ENCODE results near the gene TRPV4. TPM values are rescaled to one million over a fixed set of nuclear protein-coding genes. Genes with fewer than 3 reads are reported as not detected.
A peak's percentile ranks its signal among the peaks of the same experiment; 100 is the strongest.

The TRPV4 gene
- total RNA-seq, 2 experiments from 2014 or later, result not detected

DNA sequence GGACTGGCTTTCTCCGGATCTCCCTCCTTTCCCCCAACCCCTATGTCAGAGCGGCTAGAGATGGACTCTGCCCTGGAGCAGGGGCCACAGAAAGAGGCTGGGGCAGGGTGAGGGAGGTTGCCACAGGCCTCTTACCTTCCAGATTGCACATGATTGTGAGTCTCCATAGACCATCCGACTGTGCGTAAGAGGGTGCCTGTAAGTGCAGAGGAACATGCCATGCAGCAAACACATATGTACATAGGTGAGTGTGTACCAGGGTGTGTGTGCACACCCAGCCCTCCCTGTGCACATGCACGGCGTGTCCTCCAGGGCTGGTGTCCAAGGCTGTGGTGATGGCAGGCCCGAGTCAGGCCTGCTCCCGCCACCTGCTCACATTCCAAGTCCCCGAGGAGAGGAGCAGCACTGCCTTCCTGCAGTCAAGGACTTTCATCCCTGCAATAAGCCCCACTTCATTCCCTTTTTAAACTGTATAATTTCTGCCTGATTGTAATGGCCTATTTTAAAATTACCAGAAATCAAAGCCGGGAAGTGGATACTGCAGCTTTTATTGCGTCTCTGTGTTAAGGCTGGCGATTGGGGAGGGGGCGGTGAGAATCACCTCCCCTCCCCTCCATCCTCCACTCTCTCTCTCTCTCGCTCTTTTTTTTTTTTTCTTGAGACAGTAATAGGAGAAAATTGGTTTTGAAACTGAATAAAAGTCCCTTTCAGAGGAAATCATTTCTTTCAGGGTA lies 91.1 kb downstream of the TRPV4 start:
- Mint-ChIP-seq H3K27ac (no peak overlapping the region), H3K27me3 (peaks cover 8% of the 10 kb centered on the region), H3K4me3 (no peak overlapping the region), H3K36me3 (no peaks in the 10 kb centered on the region), H3K4me1 (no peaks in the 10 kb centered on the region), H3K9me3 (no peaks in the 10 kb centered on the region)
- POLR2A ChIA-PET, result no interaction called here
- peak; percentile 27 for DNase-seq
- ATAC-seq (ENCODE audit: low read depth), result no peak

DNA sequence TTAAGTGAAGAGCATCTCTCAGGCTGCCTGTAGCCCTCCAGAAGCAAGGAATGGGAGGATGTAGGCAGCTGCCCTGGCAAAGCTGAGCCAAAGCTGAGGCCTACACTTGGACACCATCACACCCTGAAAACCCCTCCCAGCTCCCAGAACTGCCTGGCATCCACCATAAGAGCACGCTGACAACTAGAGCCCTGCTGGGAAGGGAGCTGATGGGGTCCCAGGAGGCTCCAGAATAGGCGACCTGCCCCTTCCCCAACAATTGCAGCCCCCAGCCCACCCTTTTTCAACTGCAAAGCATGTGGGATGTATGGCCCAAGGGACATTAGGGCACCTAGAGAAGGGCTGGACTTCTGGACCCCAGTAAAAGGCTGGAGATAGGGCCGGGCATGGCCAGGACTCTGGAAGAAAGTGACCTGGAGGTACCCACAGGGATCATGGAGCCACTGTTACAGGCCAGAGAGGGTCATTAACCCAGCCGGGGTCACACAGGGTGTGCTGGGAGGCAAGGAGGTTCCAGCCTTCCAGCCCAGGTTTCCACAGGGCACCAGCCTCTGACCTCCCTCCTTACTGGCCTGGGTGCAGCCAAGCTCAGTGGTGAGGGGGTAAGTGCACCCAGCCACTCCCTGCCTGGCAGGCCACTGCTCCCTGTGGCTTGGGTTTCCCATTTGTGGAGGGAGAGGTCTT lies 91.8 kb downstream of the TRPV4 start:
- H3K4me1 Mint-ChIP-seq, result no peaks in the 10 kb centered on the region
- H3K9me3 Mint-ChIP-seq, result no peaks in the 10 kb centered on the region
- peak; percentile 19 for DNase-seq
- no peak overlapping the region for H3K4me3 Mint-ChIP-seq
- POLR2A ChIA-PET, result no interaction called here
- peaks cover 9% of the 10 kb centered on the region for H3K27me3 Mint-ChIP-seq
- no peak overlapping the region for H3K27ac Mint-ChIP-seq
- no peak for ATAC-seq (ENCODE audit: low read depth)
- H3K36me3 Mint-ChIP-seq, result no peaks in the 10 kb centered on the region

DNA sequence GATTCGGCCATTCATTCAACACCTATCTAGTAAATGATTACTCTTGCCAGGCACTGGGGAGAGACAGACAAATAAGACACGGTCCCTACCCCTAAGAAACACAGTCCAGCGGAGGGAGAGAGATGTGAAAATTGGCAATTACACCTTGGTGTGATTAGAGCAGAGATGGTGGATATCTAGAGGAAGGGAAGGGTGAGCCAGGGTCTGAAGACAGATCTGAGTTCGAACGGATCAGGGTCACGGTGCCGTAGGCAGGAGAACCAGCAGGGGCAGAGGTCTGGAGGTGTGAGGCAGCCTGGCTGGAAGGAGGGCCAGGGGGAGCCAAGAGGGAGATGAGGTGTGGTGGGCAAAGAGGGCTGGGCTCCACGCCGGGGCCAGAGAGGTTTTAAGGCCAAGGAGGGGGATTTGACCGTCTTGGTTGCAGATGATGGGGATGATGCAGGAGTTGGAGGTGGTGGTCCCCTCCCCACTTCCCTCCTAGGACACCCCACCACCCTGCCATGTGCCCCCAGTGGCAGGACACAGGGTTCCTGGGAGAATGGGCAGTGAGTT lies 92.4 kb downstream of the TRPV4 start:
- Mint-ChIP-seq H3K27ac (no peak overlapping the region), H3K4me1 (no peaks in the 10 kb centered on the region), H3K27me3 (peaks cover 9% of the 10 kb centered on the region), H3K36me3 (no peaks in the 10 kb centered on the region), H3K9me3 (no peaks in the 10 kb centered on the region), H3K4me3 (no peak overlapping the region)
- ATAC-seq (ENCODE audit: low read depth) (no peak), DNase-seq (peak; percentile 11)
- POLR2A ChIA-PET, result no interaction called here

DNA sequence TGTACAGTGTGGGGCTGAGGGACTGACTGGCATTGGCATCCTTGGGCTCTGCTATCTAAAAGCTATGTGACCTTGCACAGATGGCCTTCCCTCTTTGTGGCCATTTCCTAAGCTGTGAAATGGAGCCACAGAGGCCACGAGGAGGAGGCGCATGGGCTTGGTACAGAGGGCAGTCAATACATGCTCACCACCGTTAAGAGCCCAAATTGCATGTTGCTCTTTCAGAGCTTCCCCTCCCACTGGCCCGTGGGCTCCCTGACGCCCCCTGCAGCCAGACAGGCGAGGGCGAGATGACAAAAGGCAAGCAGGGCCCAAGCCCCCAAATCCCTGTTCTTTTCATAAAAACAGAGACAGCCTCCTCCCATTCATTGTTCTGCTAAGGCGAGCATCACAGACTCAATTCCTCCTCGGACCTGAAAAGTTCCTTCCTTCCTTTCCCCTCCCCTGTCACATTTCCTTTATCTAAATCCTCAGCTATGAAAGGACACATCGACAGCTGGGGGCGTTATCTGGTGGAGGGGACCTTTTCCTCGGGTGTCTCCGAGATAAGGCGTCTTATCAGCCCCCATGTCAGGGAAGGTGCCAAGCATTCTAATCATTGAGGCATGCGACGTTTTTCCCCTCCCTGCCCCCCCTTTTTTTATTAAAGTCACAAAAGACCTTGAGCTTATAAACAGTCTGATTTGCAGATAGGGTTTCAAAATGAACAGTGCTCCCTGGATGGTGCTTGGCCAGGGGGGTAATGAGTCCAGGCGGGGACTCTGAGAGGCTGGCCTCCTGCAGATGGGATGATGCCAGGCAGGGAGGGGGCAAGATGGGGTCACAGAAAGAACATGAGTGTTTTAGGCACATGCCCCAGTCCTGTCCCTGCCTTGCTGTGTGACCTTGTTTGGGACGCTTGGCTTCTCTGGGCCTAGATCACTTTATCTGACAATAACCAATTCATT lies 93.2 kb downstream of the TRPV4 start:
- ATAC-seq (ENCODE audit: low read depth) (no peak), DNase-seq (peak; percentile 30)
- Mint-ChIP-seq H3K9me3 (no peaks in the 10 kb centered on the region), H3K4me3 (no peak overlapping the region), H3K4me1 (no peaks in the 10 kb centered on the region), H3K36me3 (no peaks in the 10 kb centered on the region), H3K27ac (no peak overlapping the region), H3K27me3 (peaks cover 15% of the 10 kb centered on the region)
- POLR2A ChIA-PET, result no interaction called here

DNA sequence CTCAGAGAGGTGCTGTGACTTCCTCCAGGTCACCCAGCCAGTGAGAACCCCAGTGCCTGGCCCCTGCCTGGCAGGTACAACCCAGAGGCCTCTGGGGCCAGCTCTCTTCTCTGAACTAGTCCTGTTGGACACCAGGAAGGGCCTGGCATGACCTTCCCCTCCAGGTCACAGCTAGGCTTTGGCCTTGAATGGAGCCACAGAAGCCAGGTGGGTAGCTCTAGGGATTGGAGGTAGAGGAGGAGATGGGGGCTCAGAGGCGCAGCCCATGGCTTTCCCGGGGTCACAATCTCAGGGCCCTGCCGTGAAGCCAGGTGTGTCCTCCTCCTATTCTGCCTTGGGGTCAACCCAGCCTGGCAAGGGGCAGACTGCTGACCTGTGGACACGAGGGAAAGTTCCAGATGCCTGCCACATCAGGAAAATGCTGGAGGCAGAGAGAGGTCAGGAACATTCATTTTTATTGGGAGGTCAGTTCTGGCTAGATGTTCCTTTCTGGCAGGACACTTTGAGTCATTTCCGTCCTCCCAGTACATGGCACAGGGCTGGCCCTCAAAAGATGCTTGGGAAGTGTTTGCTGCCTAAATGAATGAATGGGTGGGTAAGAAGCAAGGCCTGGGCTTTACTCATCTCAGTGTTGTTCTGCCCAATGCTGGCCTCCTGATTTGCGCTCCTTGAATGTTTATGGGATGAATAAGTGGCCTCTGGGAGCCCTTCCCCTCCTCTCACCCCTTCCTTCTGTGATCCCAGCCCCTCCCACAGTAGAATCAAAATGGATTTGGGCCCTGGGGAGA lies 94.1 kb downstream of the TRPV4 start:
- no peaks in the 10 kb centered on the region for H3K4me1 Mint-ChIP-seq

DNA sequence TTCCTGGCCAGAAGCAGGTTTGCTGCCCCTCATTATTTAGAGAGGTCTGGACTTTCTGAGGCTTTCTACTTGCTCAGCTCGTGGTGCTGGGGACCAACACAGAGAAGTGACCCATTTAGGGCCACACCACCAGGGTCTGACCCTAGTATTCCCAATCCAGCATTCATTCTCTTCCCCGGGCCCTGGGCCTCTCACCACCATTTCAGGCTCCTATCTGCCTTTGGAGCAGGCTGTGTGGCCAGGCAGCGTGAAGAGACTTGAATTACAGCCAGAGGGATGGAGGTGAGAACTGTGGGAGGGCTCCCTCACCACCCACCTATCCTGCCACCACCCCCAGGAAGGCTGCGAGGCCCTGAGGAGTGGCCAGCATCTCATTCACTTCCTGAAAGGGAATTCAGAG lies 95.0 kb downstream of the TRPV4 start:
- no peaks in the 10 kb centered on the region for H3K36me3 Mint-ChIP-seq
- H3K9me3 Mint-ChIP-seq, result no peaks in the 10 kb centered on the region
- POLR2A ChIA-PET, result no interaction called here
- peak; percentile 15 for DNase-seq
- peaks cover 28% of the 10 kb centered on the region for H3K27me3 Mint-ChIP-seq
- H3K4me1 Mint-ChIP-seq, result no peaks in the 10 kb centered on the region
- H3K4me3 Mint-ChIP-seq, result no peak overlapping the region
- no peak for ATAC-seq (ENCODE audit: low read depth)
- H3K27ac Mint-ChIP-seq, result no peak overlapping the region

More for the DNA sequence above, 94.1 kb downstream of the TRPV4 start:
- H3K9me3 Mint-ChIP-seq, result no peaks in the 10 kb centered on the region
- H3K27me3 Mint-ChIP-seq, result peaks cover 24% of the 10 kb centered on the region
- peak; percentile 9 for DNase-seq
- POLR2A ChIA-PET, result no interaction called here
- no peak overlapping the region for H3K4me3 Mint-ChIP-seq
- ATAC-seq (ENCODE audit: low read depth), result no peak
- H3K27ac Mint-ChIP-seq, result no peak overlapping the region
- no peaks in the 10 kb centered on the region for H3K36me3 Mint-ChIP-seq

DNA sequence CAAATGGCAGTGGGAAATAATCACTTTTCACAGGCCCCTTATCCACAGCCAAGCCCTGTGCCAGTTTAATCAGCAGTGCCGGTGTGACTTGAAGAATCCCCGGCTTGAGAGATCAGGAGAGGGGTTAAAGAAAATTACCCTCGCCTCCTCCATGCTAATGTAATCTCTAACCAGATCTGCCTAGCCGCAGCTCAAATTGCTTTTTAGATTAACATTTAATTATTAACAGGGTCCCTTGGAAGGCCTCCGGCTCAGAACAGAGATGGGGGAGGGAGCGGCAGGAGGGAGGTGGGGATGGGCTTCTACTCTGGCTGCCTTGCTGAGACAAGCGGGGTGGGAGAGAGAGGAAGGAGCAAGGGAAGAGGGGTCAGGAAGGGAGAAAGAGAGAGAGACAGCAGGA lies 95.6 kb downstream of the TRPV4 start:
- no peaks in the 10 kb centered on the region for H3K4me1 Mint-ChIP-seq
- no peak for DNase-seq
- POLR2A ChIA-PET, result no interaction called here

DNA sequence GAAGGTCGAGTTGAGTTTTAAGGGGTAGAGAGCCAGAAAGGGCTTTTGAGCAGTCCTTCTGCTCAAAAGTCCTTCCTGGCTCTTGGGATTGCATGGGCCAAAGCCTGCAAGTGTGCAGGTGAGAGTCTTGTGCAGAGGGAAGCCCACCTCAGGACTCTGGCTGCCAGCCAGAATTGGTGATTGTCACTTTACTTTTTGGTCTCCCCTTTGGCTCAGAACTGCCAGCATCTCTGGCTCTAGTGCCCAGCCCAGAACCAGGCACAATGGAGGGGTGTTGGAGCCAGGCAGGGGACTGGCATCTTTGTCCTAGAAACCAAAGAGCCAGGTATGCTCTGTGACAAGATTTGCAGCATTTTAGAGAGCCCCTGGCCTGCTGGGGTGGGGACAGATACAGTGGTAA lies 96.1 kb downstream of the TRPV4 start:
- DNase-seq (peak; percentile 13), ATAC-seq (ENCODE audit: low read depth) (no peak)
- H3K27ac Mint-ChIP-seq, result no peak overlapping the region
- H3K4me1 Mint-ChIP-seq, result no peaks in the 10 kb centered on the region
- no peak overlapping the region for H3K4me3 Mint-ChIP-seq
- no peaks in the 10 kb centered on the region for H3K36me3 Mint-ChIP-seq
- POLR2A ChIA-PET, result no interaction called here
- H3K9me3 Mint-ChIP-seq, result no peaks in the 10 kb centered on the region
- H3K27me3 Mint-ChIP-seq, result peaks cover 30% of the 10 kb centered on the region

More for the DNA sequence above, 95.6 kb downstream of the TRPV4 start:
- Mint-ChIP-seq H3K36me3 (no peaks in the 10 kb centered on the region), H3K27ac (no peak overlapping the region), H3K9me3 (no peaks in the 10 kb centered on the region), H3K4me3 (no peak overlapping the region), H3K27me3 (peaks cover 30% of the 10 kb centered on the region)
- ATAC-seq (ENCODE audit: low read depth), result no peak

DNA sequence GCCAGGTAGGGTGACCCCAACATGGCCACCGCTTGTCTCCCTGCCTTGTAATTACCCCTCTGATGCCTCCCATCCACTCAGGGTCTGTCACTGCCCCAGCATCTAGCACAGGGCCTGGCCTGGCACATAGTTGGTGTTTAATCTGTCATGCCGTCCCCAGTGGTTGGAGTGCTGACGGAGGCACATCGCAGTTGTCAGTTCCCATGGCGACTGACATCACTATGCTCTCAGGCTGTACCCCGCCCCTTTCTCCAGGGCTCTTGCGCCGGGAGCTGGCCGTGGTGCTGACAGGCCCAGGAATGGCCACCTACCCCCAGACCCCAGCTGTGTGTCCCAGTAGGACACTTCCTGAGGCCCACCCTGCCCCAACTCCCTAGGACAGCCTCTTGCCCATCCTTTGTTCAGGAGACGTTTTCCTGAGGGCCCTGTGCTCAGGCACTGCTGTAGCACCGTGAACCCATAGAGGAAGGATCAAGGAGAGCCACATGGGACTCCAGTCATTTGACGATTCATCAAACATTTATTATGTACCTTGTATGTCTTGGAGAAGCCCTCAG lies 96.6 kb downstream of the TRPV4 start:
- ATAC-seq (ENCODE audit: low read depth) (peak; percentile 39), DNase-seq (peak; percentile 51)
- Mint-ChIP-seq H3K9me3 (no peaks in the 10 kb centered on the region), H3K4me1 (no peaks in the 10 kb centered on the region), H3K36me3 (no peaks in the 10 kb centered on the region), H3K27ac (no peak overlapping the region), H3K27me3 (peaks cover 30% of the 10 kb centered on the region), H3K4me3 (no peak overlapping the region)
- POLR2A ChIA-PET, result no interaction called here

DNA sequence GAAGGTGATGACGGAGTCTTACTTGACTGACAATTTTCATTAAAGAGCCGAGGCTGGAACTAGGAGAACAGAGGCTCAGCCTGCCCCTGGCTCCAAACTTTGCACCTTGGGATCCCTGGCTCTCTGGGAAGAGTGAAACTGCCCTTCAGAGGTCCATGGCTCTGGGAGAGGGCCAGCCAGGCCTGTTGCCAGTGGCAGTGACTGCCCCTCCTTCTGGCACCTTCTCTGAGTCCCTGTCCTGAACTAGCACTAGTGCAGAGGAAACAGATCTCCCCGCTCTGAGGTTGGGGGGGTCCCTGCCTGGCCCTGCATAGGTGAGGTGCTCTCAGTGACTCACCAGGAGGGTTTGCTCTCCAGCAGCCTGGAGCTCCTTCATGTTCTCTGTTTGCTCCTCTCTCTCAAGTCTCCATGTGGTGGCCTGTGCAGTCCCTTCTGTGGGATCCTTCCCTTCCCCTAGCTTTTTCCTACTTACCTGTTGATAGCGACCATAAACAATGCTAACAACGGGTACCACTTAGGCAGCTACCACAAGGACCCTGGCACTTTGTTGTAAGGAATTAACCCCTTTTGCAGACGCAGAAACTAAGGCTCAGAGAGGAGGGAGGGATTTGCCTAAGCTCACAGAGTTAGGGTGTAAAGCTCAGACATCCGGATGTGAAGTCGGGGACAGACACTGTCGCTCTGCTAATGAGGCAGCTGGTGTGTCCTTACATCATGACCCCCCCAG lies 97.2 kb downstream of the TRPV4 start:
- Mint-ChIP-seq H3K4me1 (no peaks in the 10 kb centered on the region), H3K36me3 (no peaks in the 10 kb centered on the region), H3K27ac (no peak overlapping the region), H3K9me3 (no peaks in the 10 kb centered on the region), H3K27me3 (peaks cover 30% of the 10 kb centered on the region), H3K4me3 (no peak overlapping the region)
- POLR2A ChIA-PET, result no interaction called here
- DNase-seq (peak; percentile 14), ATAC-seq (ENCODE audit: low read depth) (peak; percentile 10)

DNA sequence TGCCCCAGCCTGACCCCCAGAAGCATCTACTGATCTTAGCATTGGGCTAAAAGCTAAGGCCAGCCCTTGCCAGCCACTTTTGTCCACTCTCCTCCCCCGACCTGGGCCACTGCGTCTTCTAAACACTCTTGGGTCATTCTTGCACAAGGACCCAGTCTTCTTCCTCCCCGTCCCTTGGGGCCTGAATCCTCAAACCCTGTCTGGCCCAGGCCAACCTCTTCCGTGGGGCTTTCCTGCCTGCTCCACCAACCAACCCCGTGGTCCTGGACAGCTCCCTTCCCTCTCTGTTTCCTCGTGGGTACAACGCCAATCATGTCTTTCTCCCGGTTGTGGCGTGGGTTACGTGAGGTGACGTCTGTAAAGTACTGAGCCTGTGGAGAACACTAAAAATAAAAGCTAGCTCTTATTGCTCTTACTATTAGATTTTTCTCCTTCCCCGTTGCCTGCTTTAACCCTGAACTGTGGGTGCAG lies 98.1 kb downstream of the TRPV4 start:
- Mint-ChIP-seq H3K4me1 (no peaks in the 10 kb centered on the region), H3K9me3 (no peaks in the 10 kb centered on the region), H3K36me3 (no peaks in the 10 kb centered on the region), H3K27me3 (peaks cover 30% of the 10 kb centered on the region), H3K4me3 (no peak overlapping the region), H3K27ac (no peak overlapping the region)
- POLR2A ChIA-PET, result no interaction called here
- DNase-seq, result peak; percentile 7
- no peak for ATAC-seq (ENCODE audit: low read depth)
